HG02852 (cell line): ENCODE measurements around the gene MRPL49.
A peak's percentile ranks its signal among the peaks of the same experiment; 100 is the strongest.

Source experiments
- ATAC-seq: cut with Tn5 transposase; IDR thresholded peaks from one replicate; pipeline ENCODE4 v1.9.1; 2021; ENCODE audit warnings: mild to moderate bottlenecking, moderate library complexity; ENCODE audit not compliant: unreplicated experiment

The MRPL49 gene

GRCh38 chr11:65121865-65122696 lies at the start of gene MRPL49, which contains the start of gene FAU:
Gene MRPL49, plus strand, starts transcription at chr11:65122321. Its CDS starts 26 bp downstream, at chr11:65122347.
Gene FAU, minus strand, starts transcription at chr11:65122134. Its CDS starts 321 bp downstream, at chr11:65121813.
- peak; percentile 64 for ATAC-seq

GRCh38 chr11:65072631-65072966 lies 49.5 kb upstream of the MRPL49 start:
- ATAC-seq: no peak

GRCh38 chr11:65077451-65077850 lies 44.7 kb upstream of the MRPL49 start:
- no peak for ATAC-seq

- peak; percentile 41 for ATAC-seq
Observed at GRCh38 chr11:65078151-65078550, 44.0 kb upstream of the MRPL49 start.

- no peak for ATAC-seq
Observed at GRCh38 chr11:65078786-65079342, 43.3 kb upstream of the MRPL49 start.

GRCh38 chr11:65083134-65083833 lies 38.8 kb upstream of the MRPL49 start:
- peak; percentile 16 for ATAC-seq

GRCh38 chr11:65083834-65084597 lies 38.1 kb upstream of the MRPL49 start, which contains the start of the genes CDCA5 and ZFPL1:
Gene CDCA5, minus strand, starts transcription at chr11:65084040. Its CDS starts 62 bp downstream, at chr11:65083978.
Gene ZFPL1, plus strand, starts transcription at chr11:65084222. Its CDS starts 477 bp downstream, at chr11:65084699.
- ATAC-seq: peak; percentile 68

GRCh38 chr11:65084598-65085375 lies 37.3 kb upstream of the MRPL49 start:
- ATAC-seq: no peak

GRCh38 chr11:65085446-65085845 lies 36.7 kb upstream of the MRPL49 start:
- ATAC-seq: no peak

- no peak for ATAC-seq
Observed at GRCh38 chr11:65086809-65087208, 35.3 kb upstream of the MRPL49 start.

GRCh38 chr11:65087216-65087615 lies 34.9 kb upstream of the MRPL49 start:
- ATAC-seq: no peak

GRCh38 chr11:65087827-65088226 lies 34.3 kb upstream of the MRPL49 start:
- ATAC-seq: no peak

- no peak for ATAC-seq
Observed at GRCh38 chr11:65089621-65090020, 32.5 kb upstream of the MRPL49 start.

GRCh38 chr11:65090628-65091027 lies 31.5 kb upstream of the MRPL49 start:
- no peak for ATAC-seq

GRCh38 chr11:65095427-65095826 lies 26.7 kb upstream of the MRPL49 start:
- ATAC-seq: no peak

GRCh38 chr11:65095974-65096806 lies 25.9 kb upstream of the MRPL49 start, which contains the start of gene VPS51:
Gene VPS51, plus strand, starts transcription at chr11:65096214. Its CDS starts 37 bp downstream, at chr11:65096251.
- peak; percentile 76 for ATAC-seq

- no peak for ATAC-seq
Observed at GRCh38 chr11:65096926-65097325, 25.2 kb upstream of the MRPL49 start.

- ATAC-seq: no peak
Observed at GRCh38 chr11:65100674-65101350, 21.3 kb upstream of the MRPL49 start.
